Lung (tissue), 12 donors: ENCODE data around the gene AZU1. TPM values are rescaled to one million over a fixed set of nuclear protein-coding genes. Genes with fewer than 3 reads are reported as not detected.

Experiments
- ATAC-seq: fragments of 200-7000 bp; cut with Tn5 transposase; one replicate; pipeline ENCODE4 v1.9.1; 2020; ENCODE audit warnings: moderate number of reproducible peaks; ENCODE audit not compliant: insufficient read depth, low FRiP score
- DNase-seq, 3 donors: peaks; one replicate each; pipeline ENCODE4 v3.0.0-alpha.2; 2013 to 2017
- H3K27ac ChIP-seq, 2 donors: one replicate each; pipeline ENCODE4 v1.5.1; 2013; ENCODE audit warnings: mild to moderate bottlenecking in 2 of 2, moderate library complexity in 2 of 2, control low read depth in 1 of 2, inconsistent platforms in 1 of 2, low read depth in 1 of 2, low read length in 1 of 2
- H3K27me3 ChIP-seq, 3 donors: one replicate each; pipeline ENCODE4 v1.5.1; 2013; ENCODE audit warnings: low read length in 2 of 3; ENCODE audit not compliant: control insufficient read depth in 3 of 3, insufficient read depth in 3 of 3
- H3K36me3 ChIP-seq, 4 donors: one replicate each; pipeline ENCODE4 v1.5.1; 2013; ENCODE audit warnings: low read length in 4 of 4, mild to moderate bottlenecking in 1 of 4, moderate library complexity in 1 of 4; ENCODE audit not compliant: control insufficient read depth in 4 of 4, insufficient read depth in 4 of 4
- H3K4me1 ChIP-seq, 5 donors: one replicate each; pipeline ENCODE4 v1.5.1; 2013; ENCODE audit warnings: low read length in 5 of 5, mild to moderate bottlenecking in 2 of 5, moderate library complexity in 1 of 5; ENCODE audit not compliant: control insufficient read depth in 5 of 5, insufficient read depth in 5 of 5
- H3K4me3 ChIP-seq: one replicate; pipeline ENCODE4 v1.5.1; 2013; ENCODE audit warnings: mild to moderate bottlenecking, control low read depth, moderate library complexity
- H3K9ac ChIP-seq, 2 donors: one replicate each; pipeline ENCODE4 v1.5.1; 2013; ENCODE audit warnings: low read length in 2 of 2, control low read depth in 1 of 2; ENCODE audit not compliant: insufficient read depth in 1 of 2
- H3K9me3 ChIP-seq, 4 donors: one replicate each; pipeline ENCODE4 v1.5.1; 2013; ENCODE audit warnings: low read length in 3 of 4, mild to moderate bottlenecking in 1 of 4, moderate library complexity in 1 of 4; ENCODE audit not compliant: control insufficient read depth in 4 of 4, insufficient read depth in 3 of 4
- WGBS, 2 donors: extraction: QIAGEN DNeasy Blood & Tissue Kit; methylation state at CpG; one replicate each; pipeline ENCODE4 v1.1.7; 2013; 5-methylcytosine and 5-hydroxymethylcytosine counted together
- polyA plus RNA-seq, 2 donors: library from polyadenylated mRNA; stranded (reverse); fragments of 200-250 nt; gene quantifications; one replicate each; pipeline ENCODE4 v1.2.1, GENCODE V29; 2013
- total RNA-seq, 2 donors: library from RNA; depleted of rRNA in 1 of 2; stranded (reverse); fragments of >200 nt in 1 of 2; gene quantifications; one replicate each; pipeline ENCODE4 v1.2.1, GENCODE V29; 2014 to 2021
- TF ChIP-seq, protein P1 (sequence below): IDR thresholded peaks from 2 replicates; pipeline ENCODE4 v1.5.1; 2012; ENCODE audit warnings: mild to moderate bottlenecking; ENCODE audit errors: control extremely low read depth, extremely low read depth
- donor health status: control.
- donor health status: control.
- donor health status: Bipolar disorder and iron deficiency.
- donor health status: healthy.
- donor health status: DM: yes; HTN: yes; CAD: no.

The AZU1 gene
- total and polyA plus RNA-seq, 4 donors: 2.0 to 9.8 (median 4.4) TPM

DNA sequence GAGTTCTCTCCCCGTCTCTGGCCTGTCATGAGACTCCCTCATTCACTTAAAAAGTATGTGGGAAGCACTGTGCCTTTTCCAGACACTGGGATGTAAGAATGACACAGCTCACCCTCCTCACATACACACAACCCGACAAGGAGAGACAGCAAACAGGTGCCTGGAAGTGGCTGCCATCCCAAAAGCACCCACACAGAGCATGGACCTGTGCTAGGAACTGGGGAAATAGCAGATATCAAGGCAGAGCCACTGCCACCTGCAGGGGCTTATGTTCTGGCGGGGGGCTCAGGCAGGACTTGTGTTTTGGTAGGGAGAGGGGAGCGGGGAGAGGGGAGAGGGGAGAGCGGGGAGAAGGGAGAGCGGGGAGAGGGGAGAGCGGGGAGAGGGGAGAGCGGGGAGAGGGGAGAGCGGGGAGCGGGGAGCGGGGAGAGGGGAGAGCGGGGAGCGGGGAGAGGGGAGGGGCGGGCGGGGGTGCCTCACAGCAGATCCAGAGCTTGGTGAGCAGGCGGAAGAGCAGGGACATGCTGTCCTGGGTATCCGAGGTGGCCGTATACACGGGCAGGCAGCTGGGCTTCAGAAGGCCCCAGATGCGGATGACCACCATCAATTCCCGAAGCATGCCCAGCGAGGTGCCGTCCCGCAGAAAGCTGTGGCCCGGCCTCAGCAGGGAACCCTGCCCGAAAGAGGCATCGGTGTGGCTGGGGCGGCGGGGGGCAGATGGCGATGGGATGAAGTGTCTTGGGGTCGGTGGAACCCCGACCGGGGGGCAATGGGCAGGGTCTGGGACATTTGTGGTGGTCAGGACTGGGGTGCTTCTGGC lies 44.0 kb downstream of the AZU1 start:
- Histone ChIP-seq H3K36me3 (peaks cover 0 to 60% (median 22%) of the 10 kb centered on the region in 4 donors), H3K4me3 (no peak overlapping the region)

DNA sequence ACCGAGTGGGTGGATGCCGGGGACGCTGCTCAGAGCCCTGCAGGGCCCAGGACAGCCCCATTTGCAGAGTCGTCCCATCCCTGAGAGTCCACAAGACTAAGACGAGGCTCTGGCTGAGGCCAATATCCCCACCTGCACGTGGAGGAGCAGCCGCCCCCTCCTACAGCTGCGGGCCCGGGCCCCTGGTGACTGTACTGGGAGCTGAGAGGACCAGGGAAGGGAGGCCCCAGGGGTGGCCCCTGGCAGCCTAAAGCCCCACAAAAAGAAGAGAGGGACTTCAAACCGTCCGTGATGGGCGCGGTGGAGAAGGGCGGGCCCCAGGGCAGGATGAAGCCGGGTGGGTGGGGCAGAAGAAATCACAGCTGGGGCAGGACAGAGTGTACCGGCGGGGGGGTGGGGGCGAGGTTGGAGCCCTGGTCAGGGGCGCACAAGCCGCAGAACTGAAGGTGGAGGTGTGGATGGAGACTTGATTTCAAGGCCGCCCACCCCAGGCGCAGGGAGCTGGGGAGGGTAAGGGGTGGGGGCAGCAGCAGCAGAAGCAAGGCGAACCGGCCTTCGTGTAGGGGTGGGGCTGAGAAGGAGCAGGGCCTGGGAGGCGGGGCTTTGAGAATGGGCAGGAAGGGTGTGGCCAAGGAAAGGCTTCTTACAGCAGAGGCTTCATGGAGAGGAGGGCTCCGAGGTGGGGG lies 44.8 kb downstream of the AZU1 start:
- Histone ChIP-seq H3K9me3 (no peaks in the 10 kb centered on the region), H3K4me1 (peaks cover 0 to 20% (median 12%) of the 10 kb centered on the region in 5 donors), H3K9ac (no peak overlapping the region), H3K36me3 (peaks cover 0 to 66% (median 21%) of the 10 kb centered on the region in 4 donors), H3K27ac (peak overlapping the region in 1 of 2 donors; percentile 67), H3K4me3 (no peak overlapping the region), H3K27me3 (no peaks in the 10 kb centered on the region)
- peak; percentile 63 for ATAC-seq
- TF ChIP-seq, protein P1, sequence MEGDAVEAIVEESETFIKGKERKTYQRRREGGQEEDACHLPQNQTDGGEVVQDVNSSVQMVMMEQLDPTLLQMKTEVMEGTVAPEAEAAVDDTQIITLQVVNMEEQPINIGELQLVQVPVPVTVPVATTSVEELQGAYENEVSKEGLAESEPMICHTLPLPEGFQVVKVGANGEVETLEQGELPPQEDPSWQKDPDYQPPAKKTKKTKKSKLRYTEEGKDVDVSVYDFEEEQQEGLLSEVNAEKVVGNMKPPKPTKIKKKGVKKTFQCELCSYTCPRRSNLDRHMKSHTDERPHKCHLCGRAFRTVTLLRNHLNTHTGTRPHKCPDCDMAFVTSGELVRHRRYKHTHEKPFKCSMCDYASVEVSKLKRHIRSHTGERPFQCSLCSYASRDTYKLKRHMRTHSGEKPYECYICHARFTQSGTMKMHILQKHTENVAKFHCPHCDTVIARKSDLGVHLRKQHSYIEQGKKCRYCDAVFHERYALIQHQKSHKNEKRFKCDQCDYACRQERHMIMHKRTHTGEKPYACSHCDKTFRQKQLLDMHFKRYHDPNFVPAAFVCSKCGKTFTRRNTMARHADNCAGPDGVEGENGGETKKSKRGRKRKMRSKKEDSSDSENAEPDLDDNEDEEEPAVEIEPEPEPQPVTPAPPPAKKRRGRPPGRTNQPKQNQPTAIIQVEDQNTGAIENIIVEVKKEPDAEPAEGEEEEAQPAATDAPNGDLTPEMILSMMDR: no peak
- WGBS, 2 donors: 62 to 75% methylated on average over 26 to 27 of the region's 27 CpGs
- DNase-seq: peak in 1 of 3 donors; percentile 64

More for the DNA sequence above, 44.0 kb downstream of the AZU1 start:
- H3K9ac ChIP-seq: no peak overlapping the region
- peaks cover 0 to 20% (median 12%) of the 10 kb centered on the region in 5 donors for H3K4me1 ChIP-seq
- H3K27me3 ChIP-seq: no peaks in the 10 kb centered on the region
- peak overlapping the region in 1 of 2 donors; percentile 67 for H3K27ac ChIP-seq
- TF ChIP-seq, protein P1: no peak
- WGBS, 2 donors: 90 to 93% methylated on average over 21 to 22 of the region's 33 CpGs
- ATAC-seq (no peak), DNase-seq (peak in 1 of 3 donors; percentile 59)
- H3K9me3 ChIP-seq: no peaks in the 10 kb centered on the region

DNA sequence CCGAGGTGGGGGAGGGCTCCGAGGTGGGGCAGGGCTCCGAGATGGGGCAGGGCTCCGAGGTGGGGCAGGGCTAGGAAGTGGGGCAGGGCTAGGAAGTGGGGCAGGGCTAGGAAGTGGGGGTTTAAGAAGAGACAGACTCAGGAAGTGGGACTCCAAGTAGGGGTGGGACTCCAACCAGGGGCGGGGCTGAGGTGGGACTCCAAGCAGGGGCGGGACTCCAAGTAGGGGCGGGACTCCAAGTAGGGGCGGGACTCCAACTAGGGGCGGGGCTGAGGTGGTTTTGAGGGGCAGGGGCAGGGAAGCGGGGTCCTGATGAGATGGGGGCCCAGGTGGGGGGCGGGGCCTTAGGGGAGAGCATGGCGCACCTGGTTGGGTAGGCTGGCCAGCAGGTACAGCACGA lies 45.4 kb downstream of the AZU1 start:
- DNase-seq (peak in 2 of 3 donors; percentile 41), ATAC-seq (peak; percentile 39)
- Histone ChIP-seq H3K27ac (no peak overlapping the region), H3K36me3 (peaks cover 0 to 61% (median 17%) of the 10 kb centered on the region in 4 donors), H3K4me3 (no peak overlapping the region), H3K4me1 (peaks cover 0 to 20% (median 12%) of the 10 kb centered on the region in 5 donors), H3K9ac (no peak overlapping the region), H3K9me3 (no peaks in the 10 kb centered on the region), H3K27me3 (no peaks in the 10 kb centered on the region)
- WGBS, 2 donors: 73 to 87% methylated on average over 8 to 13 of the region's 13 CpGs
- TF ChIP-seq, protein P1: no peak
